K562 (cell line): Measurements from ENCODE around the gene AIFM1. TPM values are rescaled to one million over a fixed set of nuclear protein-coding genes. Genes with fewer than 3 reads are reported as not detected.

ENCODE experiments used
- ATF7 ChIP-seq: fragments of 450-650 bp; IDR thresholded peaks from 2 replicates; pipeline ENCODE4 v1.7.1; 2014; ENCODE audit warnings: mild to moderate bottlenecking, moderate library complexity
- BMI1 ChIP-seq: fragments of 150-350 bp; IDR thresholded peaks from 2 replicates; pipeline ENCODE4 v1.6.1; 2014; ENCODE audit warnings: low read length
- BRCA1 ChIP-seq, 2 experiments: fragments of 450-650 bp in 1 of 2; sonication (generic) in 1 of 2; formaldehyde crosslinking in 1 of 2; IDR thresholded peaks; 2 replicates each; pipeline versions ENCODE4 v1.5.0 to v1.6.1; 2017 to 2020; ENCODE audit warnings: mild to moderate bottlenecking in 1 of 2, missing genetic modification reagents in 1 of 2
- CBX1 ChIP-seq: sonication (generic); IDR thresholded peaks from 2 replicates; pipeline ENCODE4 v1.6.1; 2016; ENCODE audit warnings: antibody characterized with exemption, low read depth, mild to moderate bottlenecking
- DPF2 ChIP-seq: fragments of 450-650 bp; IDR thresholded peaks from 2 replicates; pipeline ENCODE4 v1.6.1; 2016
- FOXA1 ChIP-seq: fragments of 450-650 bp; IDR thresholded peaks from 2 replicates; pipeline ENCODE4 v1.6.1; 2016; ENCODE audit warnings: mild to moderate bottlenecking, borderline replicate concordance
- HNRNPH1 ChIP-seq: fragments of 200-400 bp; formaldehyde crosslinking; optimal IDR thresholded peaks from 2 replicates; pipeline ENCODE3; 2017; ENCODE audit warnings: low read depth, mild to moderate bottlenecking, low read length, moderate library complexity
- MAZ ChIP-seq, 2 experiments: fragments of 450-650 bp in 1 of 2; sonication (generic) in 1 of 2; formaldehyde crosslinking; IDR thresholded peaks in 1 of 2; conservative IDR thresholded peaks in 1 of 2; 2 replicates each; pipeline versions ENCODE4 v1.4.0 to v1.5.0; 2020; ENCODE audit warnings: mild to moderate bottlenecking in 1 of 2, missing genetic modification reagents in 1 of 2
- MED1 ChIP-seq: sonication (generic); formaldehyde crosslinking; IDR thresholded peaks from 2 replicates; pipeline ENCODE4 v1.8.1; 2023; ENCODE audit warnings: missing genetic modification reagents, borderline replicate concordance
- RBM15 ChIP-seq: fragments of 200-400 bp; formaldehyde crosslinking; IDR thresholded peaks from 2 replicates; pipeline ENCODE4 v1.6.1; 2018; ENCODE audit warnings: mild to moderate bottlenecking, low read length, moderate library complexity; ENCODE audit not compliant: insufficient read depth
- SIN3A ChIP-seq, 2 experiments: fragments of 150-350 bp in 1 of 2; IDR thresholded peaks; 2 replicates each; pipeline ENCODE4 v1.6.1; 2011 to 2016; ENCODE audit warnings: borderline replicate concordance in 2 of 2, low read depth in 2 of 2, low read length in 2 of 2, mild to moderate bottlenecking in 2 of 2, moderate library complexity in 2 of 2; ENCODE audit not compliant: control insufficient read depth in 1 of 2
- SLC30A9 ChIP-seq: fragments of 250-450 bp; sonication (Bioruptor Pico); IDR thresholded peaks from 2 replicates; pipeline ENCODE4 v1.8.0; 2022; ENCODE audit warnings: mild to moderate bottlenecking, moderate library complexity
- SMARCA4 ChIP-seq: fragments of 450-650 bp; IDR thresholded peaks from 2 replicates; pipeline ENCODE4 v1.6.1; 2016
- SNAPC5 ChIP-seq: fragments of 250-450 bp; sonication (Bioruptor Pico); IDR thresholded peaks from 2 replicates; pipeline ENCODE4 v1.8.0; 2021; ENCODE audit warnings: moderate library complexity, mild to moderate bottlenecking, inconsistent platforms
- ZBTB7A ChIP-seq: IDR thresholded peaks from 2 replicates; pipeline ENCODE4 v1.6.1; 2011; ENCODE audit warnings: low read depth, mild to moderate bottlenecking, low read length, moderate library complexity, borderline replicate concordance; ENCODE audit not compliant: control insufficient read depth
- ZNF146 ChIP-seq: IDR thresholded peaks from one replicate; pipeline ENCODE4 v1.6.1; 2018; ENCODE audit warnings: missing compliant biosample characterization; ENCODE audit not compliant: unreplicated experiment
- ZNF395 ChIP-seq: fragments of 200-800 bp; sonication (Bioruptor generic); IDR thresholded peaks from 2 replicates; pipeline ENCODE4 v1.6.1; 2017; ENCODE audit warnings: missing genetic modification characterization, missing compliant biosample characterization
- ZNF408 ChIP-seq: fragments of 250-450 bp; sonication (Bioruptor Pico); IDR thresholded peaks from 2 replicates; pipeline ENCODE4 v1.4.0; 2020; ENCODE audit warnings: low read depth, mild to moderate bottlenecking, moderate library complexity
- ZNF695 ChIP-seq: fragments of 450-650 bp; formaldehyde crosslinking; IDR thresholded peaks from 2 replicates; pipeline ENCODE4 v1.4.0; 2020; ENCODE audit warnings: mild to moderate bottlenecking, moderate library complexity
- ZZZ3 ChIP-seq: fragments of 450-650 bp; IDR thresholded peaks from 2 replicates; pipeline ENCODE4 v1.6.1; 2016; ENCODE audit warnings: antibody characterized with exemption, mild to moderate bottlenecking, moderate library complexity
- polyA plus RNA-seq, 8 experiments: library from polyadenylated mRNA; depleted of rRNA in 4 of 8; stranded (reverse) in 5 of 8; unstranded in 3 of 8; fragments of >200 nt; fragmentation: Nextera tagmentation in 2 of 8; fragmentation: Illumina TruSeq in 1 of 8; extraction: Ambion mirVana in 2 of 8; extraction: Trizol in 1 of 8; gene quantifications; 2 replicates each; pipeline versions ENCODE4 v1.2.1 to v1.2.3, GENCODE V29; 2011 to 2014; ENCODE audit warnings: inconsistent platforms in 1 of 8, missing spikeins in 1 of 8
- total RNA-seq, 7 experiments: library from RNA; depleted of rRNA in 6 of 7; stranded (reverse); fragments of >200 nt in 6 of 7; fragmentation: Illumina TruSeq in 2 of 7; extraction: Trizol in 2 of 7; gene quantifications; 2 replicates each; pipeline versions ENCODE4 v1.2.1 to v1.2.3, GENCODE V29; 2011 to 2021; ENCODE audit warnings: low replicate concordance in 1 of 7
- TF ChIP-seq, protein P1 (sequence below): fragments of 250-450 bp; sonication (Bioruptor Pico); IDR thresholded peaks from 2 replicates; pipeline ENCODE4 v1.5.0; 2021
- TF ChIP-seq, protein P2 (sequence below): fragments of 250-450 bp; sonication (Bioruptor Pico); IDR thresholded peaks from 2 replicates; pipeline ENCODE4 v1.5.1; 2021; ENCODE audit warnings: mild to moderate bottlenecking
- TF ChIP-seq, protein P3 (sequence below): fragments of 450-650 bp; IDR thresholded peaks from 2 replicates; pipeline ENCODE4 v1.6.1; 2014; ENCODE audit warnings: low read depth, mild to moderate bottlenecking, moderate library complexity, borderline replicate concordance

AIFM1 gene
- total and polyA plus RNA-seq, 9 of the 15 experiments (the other 6 are each of a cell fraction or from before 2014, with no cell fraction given) = 51.0 to 117 (median 91.2) TPM

DNA sequence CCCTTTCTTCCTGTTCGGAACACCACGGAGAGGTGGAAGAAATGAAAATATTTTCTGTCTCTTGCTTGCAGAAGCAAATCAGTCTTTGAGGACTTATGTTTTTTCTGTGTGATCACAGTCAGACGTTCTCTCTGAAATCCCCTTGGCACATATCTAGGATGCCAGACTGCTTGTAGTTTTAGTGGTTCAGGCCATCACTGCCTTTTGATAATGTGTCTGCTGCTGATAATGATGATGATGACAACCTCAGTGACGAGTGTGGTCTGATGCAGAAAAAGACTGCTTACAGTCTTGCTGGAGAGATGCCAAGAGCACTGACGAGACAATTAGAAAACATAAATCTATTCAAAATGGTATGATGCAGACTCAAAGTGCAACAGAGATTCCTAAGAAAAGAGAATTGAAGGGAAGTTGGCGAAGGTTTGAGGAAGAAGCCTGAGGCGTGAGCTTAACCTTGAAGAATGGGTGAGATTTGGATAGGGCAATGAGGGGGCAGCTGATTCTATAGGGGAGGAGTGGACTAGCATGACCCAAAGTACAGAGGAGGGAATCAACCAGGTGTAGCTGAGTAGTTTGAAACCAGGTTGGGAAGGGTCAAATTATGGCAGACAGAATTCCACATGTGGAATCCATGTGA is 14.1 kb upstream of the AIFM1 start (continued):
- TF ChIP-seq, protein P1, sequence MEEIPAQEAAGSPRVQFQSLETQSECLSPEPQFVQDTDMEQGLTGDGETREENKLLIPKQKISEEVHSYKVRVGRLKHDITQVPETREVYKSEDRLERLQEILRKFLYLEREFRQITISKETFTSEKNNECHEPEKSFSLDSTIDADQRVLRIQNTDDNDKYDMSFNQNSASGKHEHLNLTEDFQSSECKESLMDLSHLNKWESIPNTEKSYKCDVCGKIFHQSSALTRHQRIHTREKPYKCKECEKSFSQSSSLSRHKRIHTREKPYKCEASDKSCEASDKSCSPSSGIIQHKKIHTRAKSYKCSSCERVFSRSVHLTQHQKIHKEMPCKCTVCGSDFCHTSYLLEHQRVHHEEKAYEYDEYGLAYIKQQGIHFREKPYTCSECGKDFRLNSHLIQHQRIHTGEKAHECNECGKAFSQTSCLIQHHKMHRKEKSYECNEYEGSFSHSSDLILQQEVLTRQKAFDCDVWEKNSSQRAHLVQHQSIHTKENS (CRISPR knock-in tag) = no peak
- no peak for TF ChIP-seq ZNF695 (CRISPR knock-in tag)
- TF ChIP-seq, protein P2, sequence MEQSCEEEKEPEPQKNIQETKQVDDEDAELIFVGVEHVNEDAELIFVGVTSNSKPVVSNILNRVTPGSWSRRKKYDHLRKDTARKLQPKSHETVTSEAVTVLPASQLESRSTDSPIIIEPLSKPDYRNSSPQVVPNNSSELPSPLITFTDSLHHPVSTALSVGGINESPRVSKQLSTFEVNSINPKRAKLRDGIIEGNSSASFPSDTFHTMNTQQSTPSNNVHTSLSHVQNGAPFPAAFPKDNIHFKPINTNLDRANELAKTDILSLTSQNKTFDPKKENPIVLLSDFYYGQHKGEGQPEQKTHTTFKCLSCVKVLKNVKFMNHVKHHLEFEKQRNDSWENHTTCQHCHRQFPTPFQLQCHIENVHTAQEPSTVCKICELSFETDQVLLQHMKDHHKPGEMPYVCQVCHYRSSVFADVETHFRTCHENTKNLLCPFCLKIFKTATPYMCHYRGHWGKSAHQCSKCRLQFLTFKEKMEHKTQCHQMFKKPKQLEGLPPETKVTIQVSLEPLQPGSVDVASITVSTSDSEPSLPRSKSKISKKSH = no peak
- TF ChIP-seq SMARCA4 = peak; percentile 100
- no peak for TF ChIP-seq BRCA1 (IDR thresholded peaks at IDR 0.05)
- TF ChIP-seq BRCA1 (CRISPR knock-in tag; IDR thresholded peaks at IDR 0.05) = no peak
- no peak for TF ChIP-seq MED1 (CRISPR knock-in tag)
- no peak for TF ChIP-seq MAZ (CRISPR knock-in tag; conservative IDR thresholded peaks at IDR 0.05 in 1 of 2, IDR thresholded peaks at IDR 0.05 in 1 of 2)
- no peak for TF ChIP-seq ZBTB7A
- no peak for TF ChIP-seq CBX1
- no peak for TF ChIP-seq ZNF408 (CRISPR knock-in tag)
- peak; percentile 95 for TF ChIP-seq ZNF395
- no peak for TF ChIP-seq BMI1
- no peak for TF ChIP-seq SNAPC5 (CRISPR knock-in tag)
- TF ChIP-seq HNRNPH1 = no peak
- no peak for TF ChIP-seq ZZZ3
- peak; percentile 100 for TF ChIP-seq DPF2
- TF ChIP-seq, protein P3, sequence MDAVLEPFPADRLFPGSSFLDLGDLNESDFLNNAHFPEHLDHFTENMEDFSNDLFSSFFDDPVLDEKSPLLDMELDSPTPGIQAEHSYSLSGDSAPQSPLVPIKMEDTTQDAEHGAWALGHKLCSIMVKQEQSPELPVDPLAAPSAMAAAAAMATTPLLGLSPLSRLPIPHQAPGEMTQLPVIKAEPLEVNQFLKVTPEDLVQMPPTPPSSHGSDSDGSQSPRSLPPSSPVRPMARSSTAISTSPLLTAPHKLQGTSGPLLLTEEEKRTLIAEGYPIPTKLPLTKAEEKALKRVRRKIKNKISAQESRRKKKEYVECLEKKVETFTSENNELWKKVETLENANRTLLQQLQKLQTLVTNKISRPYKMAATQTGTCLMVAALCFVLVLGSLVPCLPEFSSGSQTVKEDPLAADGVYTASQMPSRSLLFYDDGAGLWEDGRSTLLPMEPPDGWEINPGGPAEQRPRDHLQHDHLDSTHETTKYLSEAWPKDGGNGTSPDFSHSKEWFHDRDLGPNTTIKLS = peak; percentile 51; the same call in 1 of the 2 replicates
- TF ChIP-seq ZNF146 (CRISPR knock-in tag) = no peak
- TF ChIP-seq RBM15 = no peak
- TF ChIP-seq FOXA1 = no peak
- no peak for TF ChIP-seq SLC30A9 (CRISPR knock-in tag)
- TF ChIP-seq ATF7 = peak; percentile 93
- TF ChIP-seq SIN3A (IDR thresholded peaks at IDR 0.05; ENCODE audit: borderline replicate concordance in 2 of 2, control insufficient read depth in 1 of 2, low read depth in 2 of 2, low read length in 2 of 2) = no peak
